Ovary (tissue), 3 donors: Measurements from ENCODE around the gene ZIK1.

Experiments used
- CTCF ChIP-seq, 3 donors: fragments of 450-650 bp in 2 of 3; fragments of 200-600 bp in 1 of 3; IDR thresholded peaks; one replicate each; pipeline versions ENCODE4 v1.5.1 to v1.8.0; 2016 to 2022; ENCODE audit warnings: antibody characterized with exemption in 3 of 3, mild to moderate bottlenecking in 1 of 3
- EP300 ChIP-seq: sonication (generic); formaldehyde crosslinking; IDR thresholded peaks from one replicate; pipeline ENCODE4 v1.6.1; 2017; ENCODE audit warnings: antibody characterized with exemption
- POLR2A ChIP-seq: fragments of 450-650 bp; IDR thresholded peaks from one replicate; pipeline ENCODE4 v1.6.1; 2017; ENCODE audit warnings: antibody characterized with exemption, mild to moderate bottlenecking, moderate library complexity
- donor health status: DM: no; HTN: no; CAD: no.

GRCh38 chr19:57559404-57560025 lies 24.4 kb upstream of the ZIK1 start, which contains the start of gene ZNF550:
- TF ChIP-seq POLR2A (peak; percentile 42), CTCF (IDR thresholded peaks at IDR 0.05) (no peak), EP300 (no peak)
